ENCODE data around the gene PPP2R3A. TPM values are rescaled to one million over a fixed set of nuclear protein-coding genes. Genes with fewer than 3 reads are reported as not detected.

The PPP2R3A gene
- total RNA-seq, 4 donors from 2014 or later: 16.8 to 30.3 (median 25.6) TPM

DNA sequence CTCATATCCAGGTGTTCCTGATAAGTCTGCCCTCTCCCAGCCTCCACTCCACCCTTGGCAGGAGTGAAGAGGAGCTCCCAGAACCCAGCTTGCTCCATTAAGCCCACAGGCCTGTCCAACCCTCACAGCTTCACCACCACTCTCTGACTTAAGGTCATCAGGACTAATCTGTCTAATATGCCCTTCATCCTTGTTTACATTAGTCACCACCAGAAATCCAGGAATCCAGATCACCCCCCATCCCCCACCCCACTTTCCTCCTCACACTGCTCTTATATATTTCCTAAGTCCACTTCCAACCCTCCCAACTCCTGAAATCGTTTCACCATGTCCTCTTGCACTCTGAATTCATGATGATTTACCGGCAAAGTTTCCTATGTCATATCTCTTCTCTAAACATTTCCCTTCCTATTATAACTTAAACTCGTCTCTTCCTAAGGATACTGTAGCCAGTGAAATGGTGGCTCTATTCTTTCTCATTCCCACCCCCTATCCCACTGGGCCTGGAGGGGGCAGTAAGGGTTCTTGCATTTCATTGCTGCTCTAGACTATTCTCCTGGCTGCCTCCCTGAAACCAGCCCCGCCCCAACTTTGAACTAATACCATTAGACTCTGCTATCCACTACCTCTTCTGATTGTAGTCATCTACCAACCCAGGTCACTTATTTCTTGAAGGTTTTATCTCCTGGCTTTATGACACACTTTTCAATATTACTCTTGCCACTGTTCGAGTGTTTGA lies 43.4 kb downstream of the PPP2R3A start:
- peaks cover 0 to 5% of the 10 kb centered on the region in 2 donors for H3K36me3 ChIP-seq
- no peak overlapping the region for H3K4me3 ChIP-seq
- peaks cover 0 to 9% of the 10 kb centered on the region in 2 donors for H3K4me1 ChIP-seq
- no peak overlapping the region for H3K27ac ChIP-seq
- DNase-seq (no peak), ATAC-seq (no peak)
- no peaks in the 10 kb centered on the region for H3K9me3 ChIP-seq
- in situ Hi-C loops (cut with MboI; ENCODE audit: low sequenced_read_pairs in 4 of 4): no loop called here
- TF ChIP-seq, protein P1, sequence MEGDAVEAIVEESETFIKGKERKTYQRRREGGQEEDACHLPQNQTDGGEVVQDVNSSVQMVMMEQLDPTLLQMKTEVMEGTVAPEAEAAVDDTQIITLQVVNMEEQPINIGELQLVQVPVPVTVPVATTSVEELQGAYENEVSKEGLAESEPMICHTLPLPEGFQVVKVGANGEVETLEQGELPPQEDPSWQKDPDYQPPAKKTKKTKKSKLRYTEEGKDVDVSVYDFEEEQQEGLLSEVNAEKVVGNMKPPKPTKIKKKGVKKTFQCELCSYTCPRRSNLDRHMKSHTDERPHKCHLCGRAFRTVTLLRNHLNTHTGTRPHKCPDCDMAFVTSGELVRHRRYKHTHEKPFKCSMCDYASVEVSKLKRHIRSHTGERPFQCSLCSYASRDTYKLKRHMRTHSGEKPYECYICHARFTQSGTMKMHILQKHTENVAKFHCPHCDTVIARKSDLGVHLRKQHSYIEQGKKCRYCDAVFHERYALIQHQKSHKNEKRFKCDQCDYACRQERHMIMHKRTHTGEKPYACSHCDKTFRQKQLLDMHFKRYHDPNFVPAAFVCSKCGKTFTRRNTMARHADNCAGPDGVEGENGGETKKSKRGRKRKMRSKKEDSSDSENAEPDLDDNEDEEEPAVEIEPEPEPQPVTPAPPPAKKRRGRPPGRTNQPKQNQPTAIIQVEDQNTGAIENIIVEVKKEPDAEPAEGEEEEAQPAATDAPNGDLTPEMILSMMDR (IDR thresholded peaks at IDR 0.05 in 4 of 5, conservative IDR thresholded peaks at IDR 0.05 in 1 of 5): no peak
- no peak for TF ChIP-seq POLR2A (IDR thresholded peaks at IDR 0.05)
- no peaks in the 10 kb centered on the region for H3K27me3 ChIP-seq
- intact Hi-C loops (cut with DNase I; ENCODE audit: low total_unique reads): no loop called here

DNA sequence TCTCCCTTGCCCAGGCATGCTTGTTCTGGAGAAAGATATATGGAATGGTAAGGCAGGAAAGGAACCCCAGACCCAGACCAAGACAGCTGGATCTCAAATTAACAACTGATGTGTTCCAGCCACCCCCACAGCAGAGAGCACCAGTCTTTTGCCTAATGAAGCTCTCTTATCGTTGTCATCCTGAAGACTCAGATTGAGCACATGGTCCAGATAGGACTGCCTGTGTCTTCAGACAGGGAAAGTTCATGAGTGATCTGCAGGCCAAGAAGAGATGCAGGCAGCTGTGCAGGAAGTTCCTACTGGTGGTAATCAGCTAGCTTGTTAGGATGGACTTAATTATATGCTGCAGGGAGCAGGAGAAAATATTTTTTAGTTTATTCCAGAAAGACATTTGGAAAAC lies 53.3 kb downstream of the PPP2R3A start:
- no peak for DNase-seq
- in situ Hi-C loops (cut with MboI; ENCODE audit: low sequenced_read_pairs in 4 of 4): no loop called here
- Histone ChIP-seq H3K9me3 (no peaks in the 10 kb centered on the region), H3K36me3 (no peaks in the 10 kb centered on the region), H3K4me1 (peaks cover 57 to 61% of the 10 kb centered on the region in 2 donors), H3K27me3 (no peaks in the 10 kb centered on the region), H3K27ac (peak overlapping the region in 2 of 4 donors; percentile 47 to 50), H3K4me3 (no peak overlapping the region)
- TF ChIP-seq, protein P1 (IDR thresholded peaks at IDR 0.05 in 4 of 5, conservative IDR thresholded peaks at IDR 0.05 in 1 of 5): no peak
- TF ChIP-seq POLR2A (IDR thresholded peaks at IDR 0.05): no peak
- intact Hi-C loops (cut with DNase I; ENCODE audit: low total_unique reads): no loop called here
- no peak for ATAC-seq

DNA sequence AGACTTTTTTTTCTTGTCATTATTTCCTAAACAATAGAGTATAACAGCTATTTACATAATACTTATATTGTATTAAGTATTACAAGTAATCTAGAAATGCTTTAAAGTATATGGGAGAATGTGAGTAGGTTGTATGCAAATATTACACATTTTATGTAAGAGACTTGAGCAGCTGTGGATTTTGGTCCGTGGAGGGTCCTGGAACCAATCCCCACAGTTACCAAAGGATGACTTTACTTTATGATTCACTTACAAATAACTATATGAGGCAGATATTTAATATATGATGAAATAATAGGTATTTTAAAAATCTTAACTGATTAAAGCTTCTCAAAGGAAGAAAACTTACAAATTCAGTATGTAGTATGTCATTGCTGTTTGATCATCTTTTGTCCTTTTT lies 56.3 kb downstream of the PPP2R3A start:
- ATAC-seq (no peak), DNase-seq (no peak)
- Histone ChIP-seq H3K4me3 (no peak overlapping the region), H3K36me3 (no peaks in the 10 kb centered on the region), H3K4me1 (peaks cover 75 to 79% of the 10 kb centered on the region in 2 donors), H3K27ac (peak overlapping the region; percentile 78 to 86 (median 82)), H3K27me3 (no peaks in the 10 kb centered on the region), H3K9me3 (no peaks in the 10 kb centered on the region)
- in situ Hi-C loops (cut with MboI; ENCODE audit: low sequenced_read_pairs in 4 of 4) (no loop called here), intact Hi-C loops (cut with DNase I; ENCODE audit: low total_unique reads) (loop anchor here (2.0 kb wide), 2 partner anchors 29 to 57 kb away; partner anchors contain the start of gene PPP2R3A)
- TF ChIP-seq POLR2A (IDR thresholded peaks at IDR 0.05): no peak
- TF ChIP-seq, protein P1 (IDR thresholded peaks at IDR 0.05 in 4 of 5, conservative IDR thresholded peaks at IDR 0.05 in 1 of 5): no peak

DNA sequence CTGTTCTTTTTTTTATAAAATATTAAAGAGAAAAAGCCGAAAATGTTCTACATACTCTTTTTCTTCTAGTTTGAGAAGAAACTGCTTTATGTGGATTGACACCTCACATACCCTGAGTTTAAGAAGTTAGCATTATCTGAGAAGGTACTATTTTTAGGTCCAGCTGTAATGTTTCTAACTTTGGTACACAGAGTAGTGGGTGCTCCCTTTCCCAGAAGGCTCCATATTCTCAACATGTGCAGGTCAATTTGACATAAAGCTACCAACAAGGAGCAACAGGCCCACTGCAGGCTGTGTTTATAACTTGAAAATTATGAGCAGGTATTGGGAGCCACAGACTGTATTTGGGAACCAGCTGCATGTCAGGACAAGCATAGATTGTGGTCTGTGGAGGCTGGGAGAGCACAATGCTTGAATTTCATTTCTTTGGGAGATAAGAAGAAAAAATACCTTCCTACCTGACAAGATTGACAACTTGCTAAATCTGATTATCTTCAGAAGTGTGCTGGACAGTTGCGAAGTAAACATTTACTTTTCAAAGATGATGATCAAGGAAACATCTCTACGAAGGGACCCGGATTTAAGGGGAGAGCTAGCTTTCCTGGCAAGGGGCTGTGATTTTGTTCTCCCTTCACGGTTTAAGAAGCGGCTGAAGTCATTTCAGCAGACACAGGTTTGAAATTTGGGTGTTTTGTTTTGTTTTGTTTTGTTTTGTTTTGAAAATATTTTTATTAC lies 57.2 kb downstream of the PPP2R3A start:
- Histone ChIP-seq H3K27ac (peak overlapping the region; percentile 78 to 86 (median 82)), H3K4me1 (peaks cover 72 to 73% of the 10 kb centered on the region in 2 donors), H3K9me3 (no peaks in the 10 kb centered on the region), H3K36me3 (peaks cover 0 to 2% of the 10 kb centered on the region in 2 donors), H3K4me3 (peak overlapping the region; percentile 37 to 49 (median 48)), H3K27me3 (no peaks in the 10 kb centered on the region)
- TF ChIP-seq, protein P1 (IDR thresholded peaks at IDR 0.05 in 4 of 5, conservative IDR thresholded peaks at IDR 0.05 in 1 of 5): no peak
- TF ChIP-seq POLR2A (IDR thresholded peaks at IDR 0.05): no peak
- intact Hi-C loops (cut with DNase I; ENCODE audit: low total_unique reads): loop anchor here (2.0 kb wide), 2 partner anchors 30 to 58 kb away; partner anchors contain the start of gene PPP2R3A
- in situ Hi-C loops (cut with MboI; ENCODE audit: low sequenced_read_pairs in 4 of 4): no loop called here
- DNase-seq (no peak), ATAC-seq (peak; percentile 65 to 82)

All from gastrocnemius medialis (tissue), 4 donors.